GM21576 (cell line): Measurements from ENCODE around the gene LIN37.
"Not testable (repeated sequence)": the region's sequence is repeated elsewhere in the genome, so short reads cannot be mapped to it uniquely, and the experiment has no call there.

Experiments used
- ATAC-seq: cut with Tn5 transposase; IDR thresholded peaks from one replicate; pipeline ENCODE4 v1.9.1; 2021; ENCODE audit warnings: mild to moderate bottlenecking, moderate library complexity; ENCODE audit not compliant: unreplicated experiment

Gene LIN37

GRCh38 chr19:35719402-35720162 lies 28.8 kb upstream of the LIN37 start:
- ATAC-seq, result no peak

- ATAC-seq, result no peak
Observed at GRCh38 chr19:35720163-35720524, 28.2 kb upstream of the LIN37 start.

DNA sequence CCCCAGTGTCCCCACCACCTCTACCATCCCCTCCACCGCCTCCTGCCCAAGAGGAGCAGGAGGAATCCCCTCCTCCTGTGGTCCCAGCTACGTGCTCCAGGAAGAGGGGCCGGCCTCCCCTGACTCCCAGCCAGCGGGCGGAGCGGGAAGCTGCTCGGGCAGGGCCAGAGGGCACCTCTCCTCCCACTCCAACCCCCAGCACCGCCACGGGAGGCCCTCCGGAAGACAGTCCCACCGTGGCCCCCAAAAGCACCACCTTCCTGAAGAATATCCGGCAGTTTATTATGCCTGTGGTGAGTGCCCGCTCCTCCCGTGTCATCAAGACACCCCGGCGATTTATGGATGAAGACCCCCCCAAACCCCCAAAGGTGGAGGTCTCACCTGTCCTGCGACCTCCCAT lies 27.7 kb upstream of the LIN37 start:
- ATAC-seq, result no peak

DNA sequence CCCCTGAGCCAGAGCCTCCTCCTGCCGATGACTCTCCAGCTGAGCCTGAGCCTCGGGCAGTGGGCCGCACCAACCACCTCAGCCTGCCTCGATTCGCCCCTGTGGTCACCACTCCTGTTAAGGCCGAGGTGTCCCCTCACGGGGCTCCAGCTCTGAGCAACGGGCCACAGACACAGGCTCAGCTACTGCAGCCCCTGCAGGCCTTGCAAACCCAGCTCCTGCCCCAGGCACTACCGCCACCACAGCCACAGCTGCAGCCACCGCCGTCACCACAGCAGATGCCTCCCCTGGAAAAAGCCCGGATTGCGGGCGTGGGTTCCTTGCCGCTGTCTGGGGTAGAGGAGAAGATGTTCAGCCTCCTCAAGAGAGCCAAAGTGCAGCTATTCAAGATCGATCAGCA lies 27.0 kb upstream of the LIN37 start:
- ATAC-seq, result no peak

GRCh38 chr19:35722461-35722860 lies 25.9 kb upstream of the LIN37 start:
- no peak for ATAC-seq

DNA sequence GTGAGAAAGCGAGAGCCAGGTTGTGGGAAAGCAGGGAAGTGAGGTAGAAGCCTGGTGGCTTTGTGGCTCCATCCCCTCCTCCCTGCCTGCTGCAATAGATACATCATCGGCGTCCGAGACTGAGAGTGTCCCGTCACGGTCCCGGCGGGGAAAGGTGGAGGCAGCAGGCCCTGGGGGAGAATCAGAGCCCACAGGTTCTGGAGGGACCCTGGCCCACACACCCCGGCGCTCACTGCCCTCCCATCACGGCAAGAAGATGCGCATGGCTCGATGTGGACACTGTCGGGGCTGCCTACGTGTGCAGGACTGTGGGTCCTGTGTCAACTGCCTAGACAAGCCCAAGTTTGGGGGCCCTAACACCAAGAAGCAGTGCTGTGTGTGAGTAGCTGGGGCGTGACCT lies 25.5 kb upstream of the LIN37 start:
- ATAC-seq, result no peak

DNA sequence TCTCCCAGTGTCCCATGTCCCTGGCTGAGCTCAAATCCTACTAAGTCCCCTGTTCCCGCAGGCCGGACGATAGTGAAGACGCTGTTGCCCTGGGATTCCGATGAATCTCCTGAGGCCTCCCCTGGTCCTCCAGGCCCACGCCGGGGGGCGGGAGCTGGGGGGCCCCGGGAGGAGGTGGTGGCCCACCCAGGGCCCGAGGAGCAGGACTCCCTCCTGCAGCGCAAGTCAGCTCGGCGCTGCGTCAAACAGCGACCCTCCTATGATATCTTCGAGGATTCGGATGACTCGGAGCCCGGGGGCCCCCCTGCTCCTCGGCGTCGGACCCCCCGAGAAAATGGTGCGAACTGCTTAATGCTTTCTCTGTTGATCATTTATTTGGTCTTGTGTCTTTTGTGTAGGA lies 24.7 kb upstream of the LIN37 start:
- no peak for ATAC-seq

DNA sequence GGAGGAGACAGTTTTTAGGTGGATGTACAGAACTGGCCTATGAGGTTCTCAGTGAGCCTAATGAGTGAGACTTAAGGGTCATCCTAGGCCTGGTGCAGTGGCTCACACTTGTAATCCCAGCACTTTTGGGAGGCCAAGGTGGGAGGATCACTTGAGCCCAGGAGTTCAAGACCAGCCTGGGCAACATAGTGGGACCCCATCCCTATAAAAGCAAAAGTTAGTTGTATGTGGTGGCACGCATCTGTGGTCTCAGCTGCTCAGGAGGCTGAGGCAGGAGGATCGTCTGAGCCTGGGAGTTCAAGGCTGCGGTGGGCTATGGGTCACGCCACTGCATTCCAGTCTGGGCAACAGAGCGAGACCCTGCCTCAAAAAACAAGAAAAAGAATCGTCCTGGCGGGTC lies 24.2 kb upstream of the LIN37 start:
- ATAC-seq, result not testable (repeated sequence)

DNA sequence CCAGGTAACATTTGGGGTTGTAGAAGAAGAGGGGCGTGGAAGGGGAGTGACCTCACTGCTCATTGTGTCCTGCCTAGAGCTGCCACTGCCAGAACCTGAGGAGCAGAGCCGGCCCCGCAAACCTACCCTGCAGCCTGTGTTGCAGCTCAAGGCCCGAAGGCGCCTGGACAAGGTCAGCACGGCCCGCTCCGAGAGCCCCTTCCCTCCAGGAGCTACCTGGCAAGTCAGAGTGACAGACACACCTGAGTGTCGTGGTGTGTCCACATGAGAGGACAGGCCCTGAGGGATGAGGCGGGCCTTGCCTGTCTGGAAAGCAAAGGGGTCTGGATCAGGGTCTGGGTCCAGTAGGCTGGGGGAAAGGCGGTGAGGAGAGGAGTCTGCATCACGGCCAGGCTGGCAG lies 23.8 kb upstream of the LIN37 start:
- ATAC-seq, result no peak

DNA sequence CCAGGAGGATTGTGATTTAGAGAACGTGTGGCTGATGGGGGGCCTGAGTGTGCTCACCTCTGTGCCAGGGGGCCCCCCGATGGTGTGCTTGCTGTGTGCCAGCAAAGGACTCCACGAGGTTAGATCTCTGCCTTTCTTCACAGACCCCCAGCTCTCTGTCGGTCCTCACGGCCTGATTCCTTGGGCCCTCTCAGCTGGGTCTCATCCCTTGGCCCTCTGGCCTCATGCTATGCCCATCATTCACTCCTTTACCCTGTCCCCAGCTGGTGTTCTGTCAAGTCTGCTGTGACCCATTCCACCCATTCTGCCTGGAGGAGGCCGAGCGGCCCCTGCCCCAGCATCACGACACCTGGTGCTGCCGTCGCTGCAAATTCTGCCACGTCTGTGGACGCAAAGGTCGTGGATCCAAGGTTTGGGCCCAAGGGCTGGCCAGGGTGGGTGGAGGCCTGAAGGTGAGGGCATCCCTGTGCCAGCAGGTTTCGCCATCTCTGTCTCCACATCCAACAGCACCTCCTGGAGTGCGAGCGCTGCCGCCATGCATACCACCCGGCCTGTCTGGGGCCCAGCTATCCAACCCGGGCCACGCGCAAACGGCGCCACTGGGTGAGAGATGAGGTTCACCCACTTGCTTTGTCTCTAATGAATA lies 23.0 kb upstream of the LIN37 start:
- ATAC-seq, result no peak

GRCh38 chr19:35727053-35727955 lies 21.1 kb upstream of the LIN37 start:
- ATAC-seq, result no peak

DNA sequence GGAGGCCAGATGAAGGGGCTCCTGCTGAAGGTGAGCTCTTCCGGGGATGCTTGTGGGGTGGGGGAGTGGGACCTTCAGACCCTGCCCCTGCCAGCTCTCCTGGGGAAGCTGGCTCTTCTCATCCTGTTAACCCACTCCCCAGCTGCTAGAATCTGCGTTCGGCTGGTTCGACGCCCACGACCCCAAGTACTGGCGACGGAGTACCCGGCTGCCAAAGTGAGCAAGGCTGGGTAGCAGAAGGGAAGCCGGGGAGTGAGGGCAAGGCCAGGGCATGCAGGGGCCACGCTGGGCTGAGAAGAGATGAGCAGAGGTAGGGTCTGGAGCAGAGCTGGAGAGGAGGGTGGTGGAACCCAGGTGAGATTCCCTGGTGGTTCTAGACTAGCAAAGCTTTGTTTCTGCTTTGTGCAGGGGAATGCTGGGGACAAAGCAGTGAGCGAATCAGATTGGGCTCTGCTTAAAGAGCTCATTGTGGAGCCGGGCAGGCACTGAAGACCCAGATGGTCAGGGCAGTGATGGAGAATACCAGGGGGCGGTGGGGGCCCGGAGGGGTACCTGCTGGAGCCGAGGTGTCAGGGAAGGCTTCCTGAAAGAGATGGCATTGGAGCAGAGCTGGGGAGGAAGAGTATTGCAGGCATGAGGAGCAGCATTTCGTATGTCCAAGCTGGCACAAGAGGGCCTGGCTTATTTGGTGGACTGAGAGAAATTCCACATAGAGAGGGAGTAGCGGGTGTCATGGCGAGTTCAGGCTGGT lies 20.2 kb upstream of the LIN37 start:
- ATAC-seq, result no peak

DNA sequence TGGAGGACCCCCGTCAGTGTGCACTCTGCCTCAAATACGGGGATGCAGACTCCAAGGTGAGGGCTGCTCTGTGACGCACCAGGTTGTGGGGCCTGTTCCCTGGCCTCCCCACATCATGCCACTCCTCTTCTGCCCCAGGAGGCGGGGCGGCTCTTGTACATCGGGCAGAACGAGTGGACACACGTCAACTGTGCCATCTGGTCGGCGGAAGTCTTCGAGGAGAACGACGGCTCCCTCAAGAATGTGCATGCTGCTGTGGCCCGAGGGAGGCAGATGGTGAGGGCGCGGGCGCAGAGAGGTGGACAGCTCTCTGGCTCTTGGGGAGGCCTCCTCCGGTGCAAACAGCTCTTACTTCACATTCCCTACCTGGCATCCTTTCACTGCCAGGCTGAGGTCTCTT lies 19.4 kb upstream of the LIN37 start:
- no peak for ATAC-seq

- ATAC-seq, result no peak
Observed at GRCh38 chr19:35729763-35730162, 18.6 kb upstream of the LIN37 start.

- ATAC-seq, result no peak
Observed at GRCh38 chr19:35730326-35730725, 18.1 kb upstream of the LIN37 start.

DNA sequence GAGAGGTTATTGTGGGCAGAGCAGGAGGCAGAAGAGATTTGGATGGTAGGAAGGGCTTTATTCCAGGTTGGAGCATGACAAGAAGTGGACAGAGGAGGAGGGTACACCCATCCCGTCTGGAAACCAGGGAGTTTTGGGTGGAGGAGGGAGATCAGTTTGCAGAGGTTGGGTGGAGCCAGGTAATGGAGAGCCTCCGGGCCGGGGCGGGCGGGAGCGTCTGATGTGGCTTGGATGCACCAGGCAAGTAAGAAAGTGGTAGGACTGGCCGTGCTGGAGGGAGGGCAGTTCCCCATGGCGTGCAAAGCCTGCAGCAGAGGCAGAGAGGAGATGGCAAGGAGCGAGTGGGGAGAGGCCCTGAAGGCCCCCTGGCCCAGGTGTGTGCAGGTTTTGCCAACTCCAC lies 17.0 kb upstream of the LIN37 start:
- ATAC-seq, result no peak

GRCh38 chr19:35731779-35732405 lies 16.5 kb upstream of the LIN37 start:
- no peak for ATAC-seq

- ATAC-seq, result no peak
Observed at GRCh38 chr19:35732540-35733179, 15.7 kb upstream of the LIN37 start.

GRCh38 chr19:35733180-35734125 lies 14.9 kb upstream of the LIN37 start:
- no peak for ATAC-seq
